ENCODE results near the gene HERC4. TPM values are rescaled to one million over a fixed set of nuclear protein-coding genes. Genes with fewer than 3 reads are reported as not detected.

Gene HERC4
- total RNA-seq, 2 experiments from 2014 or later, result 34.2 to 72.6 TPM

GRCh38 chr10:68121852-68122251 is 46.8 kb upstream of the HERC4 start:
- Histone ChIP-seq H3K4me1 (ENCODE audit: insufficient read depth, low read length, poor library complexity, severe bottlenecking) (no peaks in the 10 kb centered on the region), H3K4me3 (ENCODE audit: low read depth, low read length, poor library complexity, severe bottlenecking) (no peak overlapping the region), H3K9me2 (ENCODE audit: insufficient read depth, low read length) (no peaks in the 10 kb centered on the region), H3K4me2 (ENCODE audit: low read length) (no peak overlapping the region), H3K27ac (ENCODE audit: low read depth, low read length, poor library complexity, severe bottlenecking) (no peak overlapping the region), H2AFZ (ENCODE audit: low read length) (no peak overlapping the region), H4K20me1 (ENCODE audit: insufficient read depth, low read length) (no peaks in the 10 kb centered on the region), H3K9me3 (ENCODE audit: low read length) (no peaks in the 10 kb centered on the region), H3K36me3 (ENCODE audit: insufficient read depth, low read length) (no peaks in the 10 kb centered on the region), H3K79me2 (ENCODE audit: insufficient read depth, low read depth, low read length) (no peaks in the 10 kb centered on the region)
- intact Hi-C loops (cut with micrococcal nuclease; ENCODE audit: unreplicated experiment), result no loop called here
- BruUV-seq (replicated peaks), result no TSS peak
- TF ChIP-seq EZH2phosphoT487 (IDR thresholded peaks at IDR 0.05; ENCODE audit: borderline replicate concordance, low read depth, low read length) (no peak), CTCF (conservative IDR thresholded peaks at IDR 0.05; ENCODE audit: low read length) (no peak)
- CTCF ChIA-PET (ENCODE audit: unreplicated experiment), result no interaction called here
- no peak for DNase-seq (ENCODE audit: low spot score)
- POLR2A ChIA-PET, result interaction anchor here (0.6 to 1.3 kb wide), 5 partner anchors 10 to 230 kb away, joined by 3 to 7 read pairs (median 3); no protein-coding TSS in a partner anchor

- Histone ChIP-seq H3K4me2 (ENCODE audit: low read length) (no peak overlapping the region), H3K9me2 (ENCODE audit: insufficient read depth, low read length) (no peaks in the 10 kb centered on the region), H3K79me2 (ENCODE audit: insufficient read depth, low read depth, low read length) (no peaks in the 10 kb centered on the region), H2AFZ (ENCODE audit: low read length) (no peak overlapping the region), H3K36me3 (ENCODE audit: insufficient read depth, low read length) (no peaks in the 10 kb centered on the region), H4K20me1 (ENCODE audit: insufficient read depth, low read length) (no peaks in the 10 kb centered on the region), H3K4me1 (ENCODE audit: insufficient read depth, low read length, poor library complexity, severe bottlenecking) (no peaks in the 10 kb centered on the region), H3K27ac (ENCODE audit: low read depth, low read length, poor library complexity, severe bottlenecking) (no peak overlapping the region), H3K9me3 (ENCODE audit: low read length) (no peaks in the 10 kb centered on the region), H3K4me3 (ENCODE audit: low read depth, low read length, poor library complexity, severe bottlenecking) (no peak overlapping the region)
- intact Hi-C loops (cut with micrococcal nuclease; ENCODE audit: unreplicated experiment), result no loop called here
- BruUV-seq (replicated peaks), result no TSS peak
- ChIA-PET CTCF (ENCODE audit: unreplicated experiment) (interaction anchor here (0.9 kb wide), 1 partner anchor 12 kb away, joined by 4 read pairs; no protein-coding TSS in a partner anchor), POLR2A (interaction anchor here (0.6 to 1.5 kb wide), 6 partner anchors 10 to 410 kb away, joined by 3 to 7 read pairs (median 3); partner anchors contain the start of gene MYPN)
- TF ChIP-seq EZH2phosphoT487 (IDR thresholded peaks at IDR 0.05; ENCODE audit: borderline replicate concordance, low read depth, low read length) (no peak), CTCF (conservative IDR thresholded peaks at IDR 0.05; ENCODE audit: low read length) (no peak)
- no peak for DNase-seq (ENCODE audit: low spot score)
Measured at GRCh38 chr10:68121020-68121743, 46.1 kb upstream of the HERC4 start.

- H3K4me1 ChIP-seq (ENCODE audit: insufficient read depth, low read length, poor library complexity, severe bottlenecking), result no peaks in the 10 kb centered on the region
- BruUV-seq (replicated peaks), result no TSS peak
- no peaks in the 10 kb centered on the region for H3K9me2 ChIP-seq (ENCODE audit: insufficient read depth, low read length)
- no peak overlapping the region for H3K4me2 ChIP-seq (ENCODE audit: low read length)
- TF ChIP-seq CTCF (conservative IDR thresholded peaks at IDR 0.05; ENCODE audit: low read length) (no peak), EZH2phosphoT487 (IDR thresholded peaks at IDR 0.05; ENCODE audit: borderline replicate concordance, low read depth, low read length) (no peak)
- H3K36me3 ChIP-seq (ENCODE audit: insufficient read depth, low read length), result no peaks in the 10 kb centered on the region
- intact Hi-C loops (cut with micrococcal nuclease; ENCODE audit: unreplicated experiment), result no loop called here
- CTCF ChIA-PET (ENCODE audit: unreplicated experiment), result no interaction called here
- H4K20me1 ChIP-seq (ENCODE audit: insufficient read depth, low read length), result no peaks in the 10 kb centered on the region
- DNase-seq (ENCODE audit: low spot score), result no peak
- H2AFZ ChIP-seq (ENCODE audit: low read length), result no peak overlapping the region
- H3K27ac ChIP-seq (ENCODE audit: low read depth, low read length, poor library complexity, severe bottlenecking), result no peak overlapping the region
- H3K4me3 ChIP-seq (ENCODE audit: low read depth, low read length, poor library complexity, severe bottlenecking), result no peak overlapping the region
- POLR2A ChIA-PET, result interaction anchor here (0.5 to 1.0 kb wide), 3 partner anchors 12 to 359 kb away, joined by 3 to 5 read pairs (median 3); no protein-coding TSS in a partner anchor
- no peaks in the 10 kb centered on the region for H3K79me2 ChIP-seq (ENCODE audit: insufficient read depth, low read depth, low read length)
- H3K9me3 ChIP-seq (ENCODE audit: low read length), result no peaks in the 10 kb centered on the region
Measured at GRCh38 chr10:68118657-68119056, 43.6 kb upstream of the HERC4 start.
